ENCODE measurements around the gene METTL16. TPM values are rescaled to one million over a fixed set of nuclear protein-coding genes. Genes with fewer than 3 reads are reported as not detected.
"Not testable (repeated sequence)": the region's sequence is repeated elsewhere in the genome, so short reads cannot be mapped to it uniquely, and the experiment has no call there.

The METTL16 gene
- total RNA-seq, 1 donor from 2014 or later, result 17.6 TPM

DNA sequence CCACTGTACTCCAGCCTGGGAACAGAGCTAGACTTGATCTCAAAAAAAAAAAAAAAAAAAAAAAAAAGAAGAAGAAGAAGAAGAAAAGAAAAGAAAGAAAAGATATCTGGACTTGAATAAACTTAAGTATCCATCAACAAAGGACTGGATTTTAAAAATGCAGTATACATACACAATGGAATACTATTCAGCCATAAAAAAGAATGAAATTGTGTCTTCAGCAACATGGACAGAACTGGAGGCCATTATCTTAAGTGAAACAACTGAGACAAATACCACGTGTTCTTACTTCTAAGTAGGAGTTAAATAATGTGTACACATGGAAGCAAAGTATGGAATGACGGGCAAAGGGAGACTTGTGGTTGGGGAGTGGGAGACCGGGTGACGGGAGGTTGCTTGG is 70.8 kb downstream of the METTL16 start:
- Histone ChIP-seq H3K27me3 (ENCODE audit: control insufficient read depth, insufficient read depth, low read length) (no peaks in the 10 kb centered on the region), H3K36me3 (ENCODE audit: control insufficient read depth, insufficient read depth, low read length) (peaks cover 10% of the 10 kb centered on the region), H3K4me3 (ENCODE audit: low read depth, low read length) (no peak overlapping the region)
- no peak for DNase-seq (ENCODE audit: low read depth)
- TF ChIP-seq CTCF (IDR thresholded peaks at IDR 0.05; ENCODE audit: insufficient read depth, low read length, severe bottlenecking), result no peak
- no peak for FAIRE-seq

GRCh38 chr17:2439997-2440396 is 71.7 kb downstream of the METTL16 start:
- peaks cover 11% of the 10 kb centered on the region for H3K36me3 ChIP-seq (ENCODE audit: control insufficient read depth, insufficient read depth, low read length)
- H3K27me3 ChIP-seq (ENCODE audit: control insufficient read depth, insufficient read depth, low read length); H3K4me3 ChIP-seq (ENCODE audit: low read depth, low read length); FAIRE-seq: not testable (repeated sequence)
- DNase-seq (ENCODE audit: low read depth), result peak; percentile 55

- H3K36me3 ChIP-seq (ENCODE audit: control insufficient read depth, insufficient read depth, low read length), result peaks cover 11% of the 10 kb centered on the region
- DNase-seq (ENCODE audit: low read depth) (no peak), FAIRE-seq (no peak)
- H3K4me3 ChIP-seq (ENCODE audit: low read depth, low read length), result no peak overlapping the region
- no peak for TF ChIP-seq CTCF (IDR thresholded peaks at IDR 0.05; ENCODE audit: insufficient read depth, low read length, severe bottlenecking)
- H3K27me3 ChIP-seq (ENCODE audit: control insufficient read depth, insufficient read depth, low read length), result no peaks in the 10 kb centered on the region
Measured at GRCh38 chr17:2438823-2439222, 72.9 kb downstream of the METTL16 start.

- no peak for DNase-seq (ENCODE audit: low read depth)
- Histone ChIP-seq H3K4me3 (ENCODE audit: low read depth, low read length) (no peak overlapping the region), H3K27me3 (ENCODE audit: control insufficient read depth, insufficient read depth, low read length) (no peaks in the 10 kb centered on the region), H3K36me3 (ENCODE audit: control insufficient read depth, insufficient read depth, low read length) (peaks cover 11% of the 10 kb centered on the region)
- no peak for TF ChIP-seq CTCF (IDR thresholded peaks at IDR 0.05; ENCODE audit: insufficient read depth, low read length, severe bottlenecking)
- FAIRE-seq, result peak; percentile 64
Measured at GRCh38 chr17:2436316-2436905, 75.3 kb downstream of the METTL16 start.

DNA sequence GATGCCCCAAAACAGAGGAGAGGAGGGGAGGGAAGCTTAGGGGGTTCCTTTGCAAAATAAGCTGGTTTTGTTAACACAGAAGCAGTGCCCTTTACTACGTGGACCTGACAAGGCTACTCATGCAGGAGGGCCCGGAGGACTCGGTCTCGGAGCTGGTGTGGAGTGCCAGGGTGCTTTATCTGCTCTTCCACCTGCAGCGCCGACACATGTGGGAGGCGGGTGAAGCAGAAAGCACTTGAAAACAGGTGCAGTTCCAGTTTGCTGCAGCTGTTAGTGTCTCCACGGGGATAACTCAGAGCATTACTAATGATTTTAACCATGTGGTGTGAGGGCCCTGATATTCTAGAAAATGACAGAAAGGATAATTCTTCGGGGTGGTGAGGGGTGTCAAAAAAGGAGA is 75.8 kb downstream of the METTL16 start:
- no peak for TF ChIP-seq CTCF (IDR thresholded peaks at IDR 0.05; ENCODE audit: insufficient read depth, low read length, severe bottlenecking)
- FAIRE-seq, result no peak
- Histone ChIP-seq H3K27me3 (ENCODE audit: control insufficient read depth, insufficient read depth, low read length) (no peaks in the 10 kb centered on the region), H3K36me3 (ENCODE audit: control insufficient read depth, insufficient read depth, low read length) (peaks cover 11% of the 10 kb centered on the region), H3K4me3 (ENCODE audit: low read depth, low read length) (no peak overlapping the region)
- no peak for DNase-seq (ENCODE audit: low read depth)

DNA sequence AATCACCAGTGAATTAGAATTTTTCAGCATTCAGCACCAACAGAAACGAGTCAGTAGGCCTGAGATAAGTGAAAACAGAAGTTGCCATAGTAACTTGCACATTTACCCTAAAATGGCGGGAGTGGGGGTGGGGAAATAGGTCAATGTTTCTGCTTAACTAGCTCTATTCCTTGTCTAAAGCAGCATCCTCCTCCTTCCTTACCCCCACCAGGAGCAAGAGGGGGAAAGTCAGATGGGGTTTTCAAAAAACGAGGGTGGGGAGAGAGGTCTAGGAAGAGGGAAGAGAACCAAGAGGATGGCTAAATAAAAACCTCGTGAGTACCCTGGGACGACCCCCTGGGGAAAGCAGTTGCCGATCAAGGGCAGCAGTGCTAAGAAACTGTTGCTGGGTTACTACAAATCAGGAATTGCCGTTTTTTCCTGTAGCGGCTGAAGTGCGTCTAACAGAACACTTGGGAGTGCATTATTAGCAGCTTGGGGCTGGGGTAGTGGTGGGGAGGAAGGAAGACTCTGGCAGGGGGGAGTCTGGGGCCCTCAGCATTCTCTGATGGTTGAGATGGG is 76.4 kb downstream of the METTL16 start:
- FAIRE-seq (no peak), DNase-seq (ENCODE audit: low read depth) (no peak)
- H3K36me3 ChIP-seq (ENCODE audit: control insufficient read depth, insufficient read depth, low read length), result peaks cover 11% of the 10 kb centered on the region
- TF ChIP-seq CTCF (IDR thresholded peaks at IDR 0.05; ENCODE audit: insufficient read depth, low read length, severe bottlenecking), result no peak
- no peaks in the 10 kb centered on the region for H3K27me3 ChIP-seq (ENCODE audit: control insufficient read depth, insufficient read depth, low read length)
- no peak overlapping the region for H3K4me3 ChIP-seq (ENCODE audit: low read depth, low read length)

All from bronchial epithelial cell (primary cell).